Kidney epithelial cell (primary cell): ENCODE measurements around the gene MYO16. TPM values are rescaled to one million over a fixed set of nuclear protein-coding genes. Genes with fewer than 3 reads are reported as not detected.

Experiments
- DNase-seq: peaks from one replicate; pipeline ENCODE4 v3.0.0-alpha.2; 2010; ENCODE audit warnings: low read depth
- H3K27me3 ChIP-seq: 2 replicates; pipeline ENCODE4 v1.6.0; 2011; ENCODE audit warnings: low read length; ENCODE audit not compliant: control insufficient read depth, insufficient read depth
- H3K36me3 ChIP-seq: 2 replicates; pipeline ENCODE4 v1.5.1; 2011; ENCODE audit warnings: low read length; ENCODE audit not compliant: control insufficient read depth, insufficient read depth
- H3K4me3 ChIP-seq: 2 replicates; pipeline ENCODE4 v1.5.1; 2011; ENCODE audit warnings: low read depth, mild to moderate bottlenecking, control low read depth, low read length
- CTCF ChIP-seq: IDR thresholded peaks from 2 replicates; pipeline ENCODE4 v1.5.1; 2011; ENCODE audit warnings: mild to moderate bottlenecking, moderate library complexity, low read length, control low read depth, inconsistent platforms; ENCODE audit not compliant: insufficient read depth, poor library complexity, severe bottlenecking
- total RNA-seq: library from RNA; depleted of rRNA; stranded (reverse); fragments of >200 nt; gene quantifications from 2 replicates; pipeline ENCODE4 v1.2.3, GENCODE V29; 2015

The MYO16 gene
- total RNA-seq, 1 donor from 2014 or later = 0.38 TPM

- Histone ChIP-seq H3K36me3 (no peaks in the 10 kb centered on the region), H3K4me3 (no peak overlapping the region), H3K27me3 (no peaks in the 10 kb centered on the region)
- no peak for TF ChIP-seq CTCF
- DNase-seq = no peak
Measured at GRCh38 chr13:108667205-108667604, 37.8 kb downstream of the MYO16 start.

GRCh38 chr13:108669381-108669780, 40.0 kb downstream of the MYO16 start:
- Histone ChIP-seq H3K4me3 (no peak overlapping the region), H3K36me3 (no peaks in the 10 kb centered on the region), H3K27me3 (no peaks in the 10 kb centered on the region)
- DNase-seq = no peak
- no peak for TF ChIP-seq CTCF

GRCh38 chr13:108674346-108674745, 44.9 kb downstream of the MYO16 start:
- Histone ChIP-seq H3K36me3 (no peaks in the 10 kb centered on the region), H3K4me3 (no peak overlapping the region), H3K27me3 (no peaks in the 10 kb centered on the region)
- TF ChIP-seq CTCF = no peak
- DNase-seq = no peak

GRCh38 chr13:108674771-108675170, 45.4 kb downstream of the MYO16 start:
- TF ChIP-seq CTCF = no peak
- H3K27me3 ChIP-seq = no peaks in the 10 kb centered on the region
- no peak for DNase-seq
- H3K36me3 ChIP-seq = no peaks in the 10 kb centered on the region
- no peak overlapping the region for H3K4me3 ChIP-seq

GRCh38 chr13:108676620-108677019, 47.2 kb downstream of the MYO16 start:
- H3K4me3 ChIP-seq = no peak overlapping the region
- no peak for DNase-seq
- no peaks in the 10 kb centered on the region for H3K27me3 ChIP-seq
- no peaks in the 10 kb centered on the region for H3K36me3 ChIP-seq
- no peak for TF ChIP-seq CTCF

- DNase-seq = no peak
- no peaks in the 10 kb centered on the region for H3K36me3 ChIP-seq
- H3K4me3 ChIP-seq = no peak overlapping the region
- H3K27me3 ChIP-seq = no peaks in the 10 kb centered on the region
- no peak for TF ChIP-seq CTCF
Measured at GRCh38 chr13:108677806-108678205, 48.4 kb downstream of the MYO16 start.
